Measurements from ENCODE around the gene LYPD6B.
"Not testable (repeated sequence)": the region's sequence is repeated elsewhere in the genome, so short reads cannot be mapped to it uniquely, and the experiment has no call there.

Gene LYPD6B

DNA sequence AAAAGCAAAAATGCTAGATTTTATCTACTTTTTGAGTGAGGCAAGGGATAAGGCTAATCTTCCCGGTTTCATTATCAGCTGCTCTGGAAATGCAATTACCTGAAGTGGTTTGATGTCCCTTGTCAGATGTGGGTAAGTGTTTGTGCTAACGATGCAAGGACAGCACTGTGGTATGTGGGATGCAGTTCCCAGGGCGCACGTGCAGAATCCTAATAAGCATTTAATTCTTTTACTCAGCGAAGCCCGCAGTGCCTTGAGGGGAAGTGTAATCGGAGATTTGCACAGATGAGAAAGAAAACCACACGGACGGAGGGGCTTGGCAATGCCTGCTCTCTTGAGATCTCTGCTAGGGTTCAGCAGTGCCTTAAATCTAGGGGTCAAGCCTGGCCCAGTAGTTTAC, 183.4 kb downstream of the LYPD6B start:
- DNase-seq, result no peak

DNA sequence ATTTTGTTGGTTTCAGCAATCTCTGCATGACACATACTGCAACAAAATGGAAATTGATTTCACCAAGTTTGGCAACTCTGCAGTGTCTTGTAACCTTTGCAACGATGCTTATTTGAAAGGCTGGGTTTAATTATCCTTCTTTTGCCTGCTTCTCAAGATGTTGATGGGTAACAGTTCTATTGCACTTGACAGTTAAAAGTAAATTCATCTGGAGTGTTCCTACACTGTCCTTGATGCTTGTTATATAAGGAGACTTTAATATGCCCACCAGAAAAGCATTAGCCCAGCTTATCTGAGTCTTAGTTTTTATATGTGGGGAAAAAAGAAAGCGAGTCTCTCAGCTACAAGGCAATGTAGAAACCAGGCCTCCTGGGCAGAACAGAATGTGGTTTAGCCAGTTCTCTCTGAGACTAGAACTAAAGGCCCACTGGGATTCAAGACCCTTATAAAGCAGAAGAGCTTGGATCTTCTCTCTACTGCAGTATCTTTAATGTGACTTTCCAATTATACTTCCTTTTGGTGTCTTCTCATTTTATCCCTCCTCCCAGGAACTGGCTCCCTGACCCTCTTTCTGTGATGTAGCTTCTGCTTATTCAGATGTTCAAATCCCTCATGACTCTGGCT, 185.1 kb downstream of the LYPD6B start:
- DNase-seq, result no peak

DNA sequence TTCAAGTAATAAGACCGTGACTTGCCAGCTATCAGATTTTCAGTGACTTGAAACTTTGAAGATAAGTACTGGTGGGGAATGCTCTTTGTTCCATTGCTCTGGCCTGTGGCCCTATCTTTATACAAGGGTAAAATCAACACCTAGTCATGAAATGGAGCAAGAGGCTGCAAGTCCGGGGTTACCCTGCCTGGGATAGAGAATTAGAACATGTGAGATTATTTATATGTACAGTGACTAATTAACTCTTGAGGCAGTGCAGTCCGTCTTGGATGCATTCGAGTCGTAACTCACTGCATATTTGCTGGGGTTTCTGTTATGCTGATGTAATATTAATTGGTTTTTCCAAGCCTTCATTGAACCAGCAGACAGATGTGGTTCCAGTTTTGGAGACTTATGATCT, 186.0 kb downstream of the LYPD6B start:
- DNase-seq, result no peak

DNA sequence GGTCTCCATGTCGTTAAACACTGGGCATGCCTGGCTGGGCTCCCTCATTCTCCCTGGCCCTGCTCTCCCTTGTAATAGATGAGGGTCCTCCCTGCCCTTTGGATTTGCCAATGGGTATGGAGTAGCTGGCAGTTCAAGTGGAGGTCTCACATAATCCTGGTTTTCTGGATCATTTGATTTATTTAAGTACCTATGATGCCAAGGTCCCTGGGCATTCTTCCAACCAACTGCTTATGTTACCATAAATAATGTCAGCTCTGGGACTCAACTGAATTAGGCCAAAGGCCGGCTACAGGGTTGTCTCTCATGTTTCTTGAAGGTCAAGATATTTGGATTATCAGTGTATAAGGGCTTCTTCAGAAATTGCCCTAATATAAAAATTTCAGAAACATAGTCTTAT, 186.9 kb downstream of the LYPD6B start:
- DNase-seq, result no peak

DNA sequence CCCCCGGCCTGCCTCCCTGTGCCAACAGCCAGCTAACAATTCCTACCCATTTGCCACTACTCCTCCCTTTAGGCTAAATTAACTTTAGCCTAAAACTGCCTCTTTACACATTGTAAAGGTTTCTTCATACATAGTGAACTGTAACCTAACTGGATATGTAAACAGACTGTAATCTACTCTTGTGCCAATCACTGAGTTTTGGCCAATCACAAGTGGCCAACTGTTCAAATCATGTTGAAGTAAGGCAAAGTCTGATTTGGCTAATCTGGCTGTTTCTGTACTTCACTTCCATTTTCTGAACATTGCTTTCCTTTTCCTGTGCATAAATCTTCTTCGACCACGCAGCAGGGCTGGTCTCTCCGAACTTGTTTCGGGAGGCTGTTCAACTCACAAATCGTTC, 188.3 kb downstream of the LYPD6B start:
- DNase-seq, result no peak

DNA sequence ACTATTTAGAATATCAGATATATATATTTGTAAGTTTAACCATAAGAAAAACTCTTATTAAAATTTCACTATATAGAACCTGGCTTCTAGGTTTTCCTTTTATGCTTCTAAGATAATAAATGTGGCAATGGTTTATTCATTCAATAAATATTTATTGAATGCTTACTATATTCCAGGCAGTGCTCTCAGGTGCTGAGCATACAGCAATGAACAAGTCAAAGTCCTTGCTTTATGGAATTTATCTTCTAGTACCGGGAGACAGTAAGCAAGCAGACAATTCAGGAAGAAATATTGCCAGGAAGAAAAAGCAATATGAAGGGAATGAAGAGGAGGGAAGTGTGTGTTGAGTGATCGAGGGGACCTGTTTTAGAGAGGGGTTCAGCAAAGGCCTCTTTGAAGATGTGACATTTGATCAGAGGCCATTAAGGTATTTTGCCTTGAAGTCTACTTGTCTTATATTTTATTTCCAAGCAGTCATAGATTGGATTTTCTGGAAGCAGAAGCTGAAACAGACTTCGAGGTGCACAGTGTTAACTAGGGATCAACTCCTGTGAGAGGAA, 197.4 kb downstream of the LYPD6B start:
- no peak for DNase-seq

DNA sequence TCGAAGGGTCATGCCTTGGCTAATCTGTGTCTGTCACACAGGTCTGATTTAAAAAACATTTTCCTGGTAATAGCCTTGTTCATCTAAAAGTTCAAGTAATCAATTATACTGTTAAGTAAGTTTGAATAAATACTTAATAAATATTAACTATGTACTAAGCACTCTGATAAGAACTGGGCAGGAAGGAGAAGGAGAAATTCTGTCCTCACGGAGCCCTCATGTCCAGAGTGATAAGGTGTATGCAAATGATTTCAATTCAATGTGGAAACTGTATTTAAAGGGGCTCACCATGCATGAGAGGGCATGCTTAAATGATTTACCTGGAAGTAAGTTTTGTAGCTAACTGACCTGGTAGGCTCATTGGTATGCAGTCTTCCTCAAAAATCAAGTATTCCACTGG, 197.9 kb downstream of the LYPD6B start:
- no peak for DNase-seq

DNA sequence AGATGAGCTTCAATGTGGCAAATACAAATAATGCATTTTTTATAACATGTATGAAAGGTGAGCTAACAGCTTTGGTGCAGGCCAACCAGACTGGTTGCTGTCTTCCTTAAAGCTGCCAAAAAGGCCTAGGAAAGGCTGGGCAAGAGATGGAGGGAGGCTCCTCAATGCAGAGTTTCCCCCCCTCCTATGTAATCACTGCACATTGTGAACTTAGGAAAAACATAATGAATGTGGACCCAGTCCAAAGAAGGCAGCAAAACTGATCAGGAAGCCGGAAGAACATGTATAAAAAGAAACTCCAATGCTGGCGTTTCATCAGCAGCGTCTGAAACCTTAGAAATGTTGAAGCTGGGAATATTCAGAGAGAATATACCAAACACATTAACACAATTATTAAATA, 207.7 kb downstream of the LYPD6B start:
- no peak for DNase-seq

DNA sequence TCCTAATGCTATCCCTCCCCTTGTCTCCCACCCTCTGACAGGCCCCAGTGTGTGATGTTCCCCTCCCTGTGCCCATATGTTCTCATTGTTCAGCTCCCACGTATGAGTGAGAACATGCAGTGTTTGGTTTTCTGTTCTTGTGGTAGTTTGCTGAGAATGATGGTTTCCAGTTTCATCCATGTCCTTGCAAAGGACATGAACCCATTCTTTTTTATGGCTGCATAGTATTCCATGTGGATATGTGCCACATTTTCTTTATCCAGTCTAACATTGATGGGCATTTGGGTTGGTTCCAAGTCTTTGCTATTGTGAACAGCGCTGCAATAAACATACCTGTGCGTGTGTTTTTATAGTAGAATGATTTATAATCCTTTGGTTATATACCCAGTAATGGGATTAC, 212.9 kb downstream of the LYPD6B start:
- DNase-seq, result not testable (repeated sequence)

DNA sequence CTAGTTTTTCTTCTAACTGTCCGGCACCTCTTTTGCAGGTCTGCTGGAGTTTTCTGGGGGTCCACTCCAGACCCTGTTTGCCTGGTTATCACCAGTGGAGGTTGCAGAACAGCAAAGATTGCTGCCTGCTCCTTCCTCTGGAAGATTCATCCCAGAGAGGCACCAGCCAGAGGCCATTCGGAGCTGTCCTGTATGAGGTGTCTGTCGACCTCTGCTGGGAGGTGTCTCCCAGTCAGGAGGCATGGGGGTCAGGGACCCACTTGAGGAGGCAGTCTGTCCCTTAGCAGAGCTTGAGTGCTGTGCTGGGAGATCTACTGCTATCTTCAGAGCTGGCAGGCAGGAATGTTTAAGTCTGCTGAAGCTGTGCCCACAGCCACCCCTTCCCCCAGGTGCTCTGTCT, 218.4 kb downstream of the LYPD6B start:
- not testable (repeated sequence) for DNase-seq

DNA sequence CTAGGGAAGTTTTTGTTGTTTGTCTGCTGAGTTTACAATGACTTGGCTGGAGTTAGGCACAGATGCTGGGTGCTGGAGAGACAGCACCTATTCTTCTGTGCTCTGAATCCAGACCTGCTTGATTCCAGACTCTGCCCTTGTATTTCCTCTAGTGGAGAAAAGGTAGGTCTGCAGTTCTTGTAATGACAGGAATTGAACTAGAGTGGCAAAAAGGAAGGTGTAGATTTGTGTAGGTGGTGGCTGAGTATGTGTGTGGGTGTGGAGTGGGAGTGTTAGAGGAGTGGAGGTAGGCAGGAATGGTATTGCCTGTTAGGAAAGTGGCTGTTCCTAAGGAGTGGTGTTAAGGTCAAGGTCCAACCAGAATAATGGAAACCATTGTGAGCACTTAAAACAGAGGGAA, 220.0 kb downstream of the LYPD6B start:
- no peak for DNase-seq

DNA sequence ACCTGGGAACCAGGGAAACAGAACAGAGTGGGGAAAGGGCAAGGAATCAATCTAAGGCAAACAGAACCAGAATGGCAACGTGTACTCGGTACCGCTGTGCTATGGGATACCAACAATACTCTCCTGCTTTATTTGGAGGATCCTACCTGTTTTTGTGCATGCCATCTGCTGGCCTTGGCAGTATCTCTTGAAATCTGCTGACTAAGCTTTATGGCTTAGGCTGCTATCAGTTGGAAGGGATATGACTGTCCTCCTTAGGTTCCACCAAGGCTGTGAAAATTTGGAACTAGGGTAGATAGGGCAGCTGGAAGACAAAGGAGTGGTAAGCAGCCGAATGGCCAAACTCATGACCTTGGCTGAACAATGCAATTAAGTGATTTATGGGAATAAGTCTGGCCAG, 220.6 kb downstream of the LYPD6B start:
- no peak for DNase-seq

DNA sequence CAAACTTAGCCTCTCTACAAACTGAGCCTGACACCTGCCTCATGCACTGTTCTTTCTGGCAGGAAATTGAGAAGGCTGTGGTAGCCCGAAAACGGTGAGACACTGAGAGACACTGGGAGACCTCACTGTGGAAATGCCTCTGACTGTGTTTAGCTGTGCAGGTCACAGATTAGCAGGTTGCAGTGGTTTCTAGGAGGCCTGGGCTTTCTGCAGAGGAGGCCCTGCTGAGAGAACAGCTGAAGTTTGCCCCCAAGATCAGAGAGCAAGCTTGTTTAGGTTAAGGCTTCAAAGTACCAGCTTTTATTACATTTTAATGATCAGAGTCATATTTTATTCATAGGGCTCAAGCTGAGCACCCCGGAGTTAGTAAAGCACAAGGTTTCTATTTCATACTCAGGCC, 223.2 kb downstream of the LYPD6B start:
- no peak for DNase-seq

Data from 8988T (cell line).